ENCODE results near the gene ADAMTSL1.

DNA sequence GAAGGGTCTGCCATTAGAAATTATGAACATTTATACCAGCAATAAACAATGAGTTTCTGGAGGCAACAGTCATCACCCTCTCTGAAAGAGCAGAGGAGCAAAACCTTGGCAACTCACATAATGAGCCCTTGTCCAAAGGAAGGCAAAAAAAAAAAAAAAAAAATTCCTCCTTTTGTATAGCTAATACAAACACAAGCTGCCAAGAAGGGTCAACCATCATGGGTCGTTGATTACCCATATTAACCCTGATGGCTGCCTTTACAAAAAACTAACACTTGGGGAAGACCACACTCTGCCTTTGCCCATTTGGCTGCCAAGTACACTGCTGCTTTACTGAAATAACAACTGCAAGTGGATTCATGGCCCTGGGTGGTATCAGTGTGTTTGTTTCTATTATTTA, 272.7 kb downstream of the ADAMTSL1 start:
- TF ChIP-seq, protein P1, sequence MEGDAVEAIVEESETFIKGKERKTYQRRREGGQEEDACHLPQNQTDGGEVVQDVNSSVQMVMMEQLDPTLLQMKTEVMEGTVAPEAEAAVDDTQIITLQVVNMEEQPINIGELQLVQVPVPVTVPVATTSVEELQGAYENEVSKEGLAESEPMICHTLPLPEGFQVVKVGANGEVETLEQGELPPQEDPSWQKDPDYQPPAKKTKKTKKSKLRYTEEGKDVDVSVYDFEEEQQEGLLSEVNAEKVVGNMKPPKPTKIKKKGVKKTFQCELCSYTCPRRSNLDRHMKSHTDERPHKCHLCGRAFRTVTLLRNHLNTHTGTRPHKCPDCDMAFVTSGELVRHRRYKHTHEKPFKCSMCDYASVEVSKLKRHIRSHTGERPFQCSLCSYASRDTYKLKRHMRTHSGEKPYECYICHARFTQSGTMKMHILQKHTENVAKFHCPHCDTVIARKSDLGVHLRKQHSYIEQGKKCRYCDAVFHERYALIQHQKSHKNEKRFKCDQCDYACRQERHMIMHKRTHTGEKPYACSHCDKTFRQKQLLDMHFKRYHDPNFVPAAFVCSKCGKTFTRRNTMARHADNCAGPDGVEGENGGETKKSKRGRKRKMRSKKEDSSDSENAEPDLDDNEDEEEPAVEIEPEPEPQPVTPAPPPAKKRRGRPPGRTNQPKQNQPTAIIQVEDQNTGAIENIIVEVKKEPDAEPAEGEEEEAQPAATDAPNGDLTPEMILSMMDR (conservative IDR thresholded peaks at IDR 0.05; ENCODE audit: low read length): no peak
- no peak for TF ChIP-seq EZH2phosphoT487 (IDR thresholded peaks at IDR 0.05; ENCODE audit: borderline replicate concordance)
